ENCODE data around the gene ATRIP.

DNA sequence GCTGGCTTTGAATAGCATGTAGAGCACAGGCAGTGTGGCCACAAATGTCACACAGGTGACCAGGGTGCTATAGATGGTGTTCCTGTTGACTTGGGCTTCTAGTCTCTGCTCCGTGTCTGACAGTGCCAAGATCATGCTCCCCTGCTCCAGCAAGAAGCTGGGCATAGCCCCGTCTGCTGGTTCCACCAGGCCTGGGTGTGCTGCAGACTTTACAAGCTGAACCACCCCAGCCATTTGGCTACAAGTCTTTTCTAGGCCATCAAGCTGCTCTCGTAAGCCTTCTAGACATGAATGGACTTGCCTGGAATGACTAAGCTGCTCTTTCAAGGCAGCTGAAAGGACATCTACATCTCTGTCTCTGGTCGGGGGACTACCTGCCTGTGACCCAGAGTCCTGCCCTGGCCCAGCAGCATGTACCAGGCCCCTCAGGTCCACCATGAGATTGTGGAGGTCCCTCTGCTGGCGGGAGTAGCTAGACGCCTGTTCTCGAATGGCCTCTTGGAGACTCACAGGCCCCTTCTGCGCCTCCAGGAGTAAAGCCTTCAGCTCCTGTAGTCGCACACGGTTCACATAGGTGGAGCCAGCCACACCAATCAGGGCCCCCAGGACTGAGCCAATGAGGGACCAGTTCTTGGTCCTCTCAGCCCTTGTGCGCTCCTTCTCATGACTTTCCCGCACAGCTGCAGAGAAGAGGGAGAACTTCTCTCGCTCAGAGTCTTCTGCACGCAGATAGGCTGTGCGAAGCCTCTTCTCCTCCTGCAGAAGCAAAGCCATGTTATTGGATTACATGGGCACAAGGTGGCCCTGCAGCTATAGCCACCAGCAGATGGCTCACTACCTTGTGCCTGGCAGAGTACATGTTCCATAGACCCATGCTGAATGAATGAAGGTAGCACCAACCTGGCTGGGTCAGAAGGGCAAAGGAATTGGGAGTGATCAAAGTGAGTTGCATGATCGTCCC lies 13.8 kb upstream of the ATRIP start:
- TF ChIP-seq CTCF (IDR thresholded peaks at IDR 0.05; ENCODE audit: poor library complexity) (peak; percentile 3), EZH2 (IDR thresholded peaks at IDR 0.05; ENCODE audit: borderline replicate concordance) (no peak)
